C4-2B (cell line): Measurements from ENCODE around the gene C8G.

Source experiments
- ZFX ChIP-seq: fragments of 450-650 bp; IDR thresholded peaks from 2 replicates; pipeline ENCODE4 v1.6.1; 2017
- TF ChIP-seq, protein P1 (sequence below): fragments of 450-650 bp; conservative IDR thresholded peaks from 2 replicates; pipeline ENCODE4 v1.5.1; 2017; ENCODE audit warnings: mild to moderate bottlenecking

DNA sequence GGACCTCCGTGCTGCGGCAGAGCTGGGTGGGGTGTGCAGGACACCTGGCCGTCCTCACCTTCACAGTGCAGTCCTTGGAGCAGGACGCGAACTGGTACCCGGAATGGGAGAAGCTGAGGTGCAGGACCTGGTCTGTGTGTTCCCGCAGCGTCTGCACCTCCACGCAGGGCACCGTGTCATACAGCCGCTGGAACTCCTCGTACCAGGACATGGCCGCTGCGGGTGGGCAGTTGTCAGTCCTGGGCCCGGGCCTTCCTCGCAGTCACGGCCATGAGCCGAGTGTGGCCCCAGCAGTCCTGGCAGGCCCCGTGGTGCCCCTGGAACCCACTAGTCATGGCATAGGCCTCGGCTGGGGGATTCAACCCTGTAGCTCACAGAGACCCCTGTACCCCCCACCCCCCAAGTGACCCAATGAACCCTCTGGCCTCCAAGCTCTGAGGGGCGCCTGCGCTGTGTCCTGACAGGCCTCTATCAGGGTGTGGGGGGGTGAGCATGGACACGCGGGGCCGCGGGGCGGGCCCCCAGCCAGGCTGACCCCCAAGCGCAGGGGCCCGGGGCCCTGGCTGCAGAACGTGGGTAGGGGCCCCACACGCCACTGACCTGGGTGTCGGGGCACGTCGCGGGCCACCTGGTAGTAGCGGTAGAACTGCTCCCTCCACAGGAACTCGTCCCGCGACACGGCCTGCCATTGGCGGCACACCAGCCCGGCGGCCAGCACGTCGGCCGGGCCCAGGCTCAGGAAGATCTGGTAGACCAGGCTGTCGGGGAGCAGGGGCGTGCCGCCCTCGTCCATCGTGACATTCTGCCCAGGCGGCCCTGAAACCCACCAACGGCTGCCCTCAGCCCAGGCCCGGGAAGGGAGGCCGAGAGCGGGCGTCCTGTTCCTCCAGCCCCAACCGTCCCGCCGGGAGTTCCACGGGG is 1.5 kb upstream of the C8G start:
- TF ChIP-seq, protein P1, sequence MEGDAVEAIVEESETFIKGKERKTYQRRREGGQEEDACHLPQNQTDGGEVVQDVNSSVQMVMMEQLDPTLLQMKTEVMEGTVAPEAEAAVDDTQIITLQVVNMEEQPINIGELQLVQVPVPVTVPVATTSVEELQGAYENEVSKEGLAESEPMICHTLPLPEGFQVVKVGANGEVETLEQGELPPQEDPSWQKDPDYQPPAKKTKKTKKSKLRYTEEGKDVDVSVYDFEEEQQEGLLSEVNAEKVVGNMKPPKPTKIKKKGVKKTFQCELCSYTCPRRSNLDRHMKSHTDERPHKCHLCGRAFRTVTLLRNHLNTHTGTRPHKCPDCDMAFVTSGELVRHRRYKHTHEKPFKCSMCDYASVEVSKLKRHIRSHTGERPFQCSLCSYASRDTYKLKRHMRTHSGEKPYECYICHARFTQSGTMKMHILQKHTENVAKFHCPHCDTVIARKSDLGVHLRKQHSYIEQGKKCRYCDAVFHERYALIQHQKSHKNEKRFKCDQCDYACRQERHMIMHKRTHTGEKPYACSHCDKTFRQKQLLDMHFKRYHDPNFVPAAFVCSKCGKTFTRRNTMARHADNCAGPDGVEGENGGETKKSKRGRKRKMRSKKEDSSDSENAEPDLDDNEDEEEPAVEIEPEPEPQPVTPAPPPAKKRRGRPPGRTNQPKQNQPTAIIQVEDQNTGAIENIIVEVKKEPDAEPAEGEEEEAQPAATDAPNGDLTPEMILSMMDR: no peak
- no peak for TF ChIP-seq ZFX
